OCI-LY7 (cell line): Measurements from ENCODE around the gene TNK1.

Source experiments
- EZH2phosphoT487 ChIP-seq: fragments of 200-600 bp; sonication (generic); IDR thresholded peaks from 2 replicates; pipeline ENCODE4 v1.6.1; 2018; ENCODE audit warnings: low read depth, borderline replicate concordance, mild to moderate bottlenecking, mixed run types, antibody characterized with exemption, low read length, moderate library complexity, mixed read lengths
- TF ChIP-seq, protein P1 (sequence below): fragments of 200-600 bp; sonication (generic); conservative IDR thresholded peaks from 2 replicates; pipeline ENCODE4 v1.5.1; 2014; ENCODE audit warnings: mild to moderate bottlenecking, antibody characterized with exemption, low read length, moderate library complexity, mixed read lengths

DNA sequence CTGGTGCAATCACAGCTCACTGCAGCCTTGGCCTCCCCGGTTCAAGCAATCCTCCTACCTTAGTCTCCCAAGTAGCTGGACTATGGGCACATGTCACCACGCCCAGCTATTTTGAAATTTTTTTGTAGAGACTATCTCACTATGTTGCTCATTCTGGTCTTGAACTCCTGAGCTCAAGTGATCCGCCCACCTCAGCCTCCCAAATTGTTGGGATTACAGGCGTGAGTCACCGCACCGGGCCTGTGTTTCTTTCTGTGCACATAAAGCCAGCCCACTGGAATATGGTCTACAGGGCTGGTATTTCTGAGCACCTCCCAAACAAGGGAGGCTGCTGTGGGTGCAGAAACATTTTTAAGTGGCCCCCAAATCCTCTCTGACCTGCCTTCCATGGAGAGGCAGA is 17.6 kb upstream of the TNK1 start:
- TF ChIP-seq, protein P1, sequence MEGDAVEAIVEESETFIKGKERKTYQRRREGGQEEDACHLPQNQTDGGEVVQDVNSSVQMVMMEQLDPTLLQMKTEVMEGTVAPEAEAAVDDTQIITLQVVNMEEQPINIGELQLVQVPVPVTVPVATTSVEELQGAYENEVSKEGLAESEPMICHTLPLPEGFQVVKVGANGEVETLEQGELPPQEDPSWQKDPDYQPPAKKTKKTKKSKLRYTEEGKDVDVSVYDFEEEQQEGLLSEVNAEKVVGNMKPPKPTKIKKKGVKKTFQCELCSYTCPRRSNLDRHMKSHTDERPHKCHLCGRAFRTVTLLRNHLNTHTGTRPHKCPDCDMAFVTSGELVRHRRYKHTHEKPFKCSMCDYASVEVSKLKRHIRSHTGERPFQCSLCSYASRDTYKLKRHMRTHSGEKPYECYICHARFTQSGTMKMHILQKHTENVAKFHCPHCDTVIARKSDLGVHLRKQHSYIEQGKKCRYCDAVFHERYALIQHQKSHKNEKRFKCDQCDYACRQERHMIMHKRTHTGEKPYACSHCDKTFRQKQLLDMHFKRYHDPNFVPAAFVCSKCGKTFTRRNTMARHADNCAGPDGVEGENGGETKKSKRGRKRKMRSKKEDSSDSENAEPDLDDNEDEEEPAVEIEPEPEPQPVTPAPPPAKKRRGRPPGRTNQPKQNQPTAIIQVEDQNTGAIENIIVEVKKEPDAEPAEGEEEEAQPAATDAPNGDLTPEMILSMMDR, result no peak
- TF ChIP-seq EZH2phosphoT487, result no peak
